GM18526 (cell line): Measurements from ENCODE around the gene GPATCH1.

Source experiments
- POLR2A ChIP-seq: IDR thresholded peaks from 3 replicates; pipeline ENCODE4 v1.6.1; 2011; ENCODE audit not compliant: insufficient read length; ENCODE audit errors: extremely low read depth

GPATCH1 gene

GRCh38 chr19:33174186-33174585 is 93.2 kb downstream of the GPATCH1 start:
- TF ChIP-seq POLR2A: no peak

DNA sequence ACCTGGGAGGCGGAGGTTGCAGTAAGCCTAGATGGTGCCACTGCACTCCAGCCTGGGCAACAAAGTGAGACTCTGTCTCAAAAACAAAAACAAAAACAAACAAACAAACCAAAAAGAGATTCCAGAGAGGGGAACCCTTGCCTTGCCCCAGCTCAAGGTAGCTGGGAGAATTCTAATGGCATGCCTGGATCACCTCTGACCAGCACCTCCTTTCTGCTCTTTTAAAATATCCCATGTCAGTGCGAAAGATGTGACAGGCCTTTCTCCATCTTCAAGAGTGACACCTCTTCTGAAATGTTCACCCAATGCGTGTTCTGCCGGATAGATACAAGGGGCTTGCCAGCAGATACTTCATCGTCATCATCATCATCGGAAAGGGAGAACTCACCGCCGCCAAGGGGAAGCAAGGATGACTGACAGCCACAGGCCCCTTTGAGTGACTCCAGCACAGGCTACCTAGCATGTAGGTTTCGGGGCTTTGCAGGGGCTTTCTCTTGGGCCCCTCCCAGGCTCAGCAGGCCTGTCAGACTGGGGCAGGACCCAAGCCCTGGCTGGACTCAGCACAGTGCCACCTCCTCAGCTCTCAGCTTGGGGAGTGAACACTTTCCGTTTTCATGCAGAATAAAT is 94.3 kb downstream of the GPATCH1 start:
- TF ChIP-seq POLR2A: no peak

GRCh38 chr19:33175886-33176669 is 95.1 kb downstream of the GPATCH1 start:
- no peak for TF ChIP-seq POLR2A

DNA sequence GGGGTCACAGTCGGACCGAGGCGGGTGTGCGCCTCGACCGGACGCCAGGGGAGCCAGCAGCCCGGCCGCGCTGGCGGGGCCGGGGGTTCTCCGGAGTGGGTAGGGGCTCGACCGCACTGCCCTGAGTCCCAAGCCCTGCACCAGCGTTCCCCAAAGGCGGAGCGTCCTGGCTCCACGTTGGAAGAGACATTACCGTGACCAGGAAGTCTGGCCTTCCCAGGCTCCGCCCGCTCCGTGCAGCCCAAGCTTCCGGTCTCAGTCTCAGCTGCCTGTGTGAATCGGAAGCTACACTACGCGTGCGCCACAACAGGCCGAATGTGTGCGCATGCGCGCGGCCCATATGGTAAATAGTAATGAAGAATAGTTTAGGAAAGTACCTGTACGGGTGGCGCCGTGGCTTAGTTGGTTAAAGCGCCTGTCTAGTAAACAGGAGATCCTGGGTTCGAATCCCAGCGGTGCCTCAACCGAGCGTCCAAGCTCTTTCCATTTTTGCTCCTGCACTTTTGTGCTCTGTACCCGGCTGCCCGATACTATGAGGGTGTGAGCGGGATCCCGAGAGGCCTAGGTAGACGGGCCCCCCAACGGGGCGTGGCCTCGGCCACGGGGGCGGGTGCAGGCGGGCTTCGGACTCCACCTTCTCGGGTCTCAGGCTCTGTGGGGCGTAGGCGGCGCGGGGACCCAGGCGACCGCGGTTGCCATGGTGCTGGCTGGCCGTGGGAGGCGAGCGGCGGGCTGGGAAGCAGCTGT is 95.9 kb downstream of the GPATCH1 start:
- TF ChIP-seq POLR2A: peak; percentile 98

- TF ChIP-seq POLR2A: no peak
Measured at GRCh38 chr19:33177417-33177979, 96.5 kb downstream of the GPATCH1 start.
